ENCODE results near the gene TLL2.
A peak's percentile ranks its signal among the peaks of the same experiment; 100 is the strongest.
"Not testable (repeated sequence)": the region's sequence is repeated elsewhere in the genome, so short reads cannot be mapped to it uniquely, and the experiment has no call there.

Gene TLL2

DNA sequence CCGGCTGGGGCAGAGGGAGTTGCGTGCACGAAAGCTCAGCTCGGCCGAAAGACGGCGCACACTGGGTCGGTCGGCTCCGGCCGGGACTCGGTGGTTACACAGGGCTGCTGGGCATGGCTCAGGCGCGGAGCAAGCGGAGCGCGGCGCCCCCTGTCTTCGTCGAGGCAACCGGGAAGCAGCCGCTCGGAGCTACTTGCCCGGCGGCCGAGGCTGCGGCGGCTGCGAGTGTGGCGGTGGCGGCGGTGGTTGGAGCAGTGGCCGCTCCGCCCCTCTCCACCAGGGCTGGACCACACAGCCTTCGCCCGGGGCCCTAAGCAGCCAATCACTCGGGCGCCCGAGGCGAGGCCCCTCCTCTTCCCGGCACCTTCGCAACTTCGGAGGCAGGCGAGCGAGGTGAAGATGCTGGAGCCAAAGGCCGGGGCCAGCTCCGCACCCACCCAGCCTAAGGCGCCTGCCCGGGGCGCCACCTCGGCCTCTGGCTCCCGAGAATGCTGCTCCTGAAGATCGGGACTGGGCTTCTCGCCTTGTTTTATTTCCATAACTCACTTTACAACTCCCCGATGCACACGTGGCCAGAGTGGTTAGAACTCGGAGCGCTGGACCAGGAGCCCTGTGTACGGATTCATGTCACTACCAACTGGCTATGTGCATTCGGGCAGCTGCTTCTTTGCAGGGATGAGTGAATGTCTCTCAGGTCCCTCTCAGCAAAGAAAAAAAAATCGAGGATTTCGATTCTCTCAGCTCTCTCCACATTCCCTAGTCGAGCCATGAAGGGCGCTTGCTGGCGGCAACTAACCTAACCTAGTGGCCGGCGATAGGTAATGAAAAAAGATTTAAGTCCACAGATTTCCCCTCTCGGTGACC is at the start of gene TLL2:
TLL2 (minus strand) TSS at position 229 of the 864 bp plus-strand sequence. CDS start 241 bp downstream, outside the sequence.
- DNase-seq (ENCODE audit: low read depth in 2 of 2) = peak; percentile 38 to 59

DNA sequence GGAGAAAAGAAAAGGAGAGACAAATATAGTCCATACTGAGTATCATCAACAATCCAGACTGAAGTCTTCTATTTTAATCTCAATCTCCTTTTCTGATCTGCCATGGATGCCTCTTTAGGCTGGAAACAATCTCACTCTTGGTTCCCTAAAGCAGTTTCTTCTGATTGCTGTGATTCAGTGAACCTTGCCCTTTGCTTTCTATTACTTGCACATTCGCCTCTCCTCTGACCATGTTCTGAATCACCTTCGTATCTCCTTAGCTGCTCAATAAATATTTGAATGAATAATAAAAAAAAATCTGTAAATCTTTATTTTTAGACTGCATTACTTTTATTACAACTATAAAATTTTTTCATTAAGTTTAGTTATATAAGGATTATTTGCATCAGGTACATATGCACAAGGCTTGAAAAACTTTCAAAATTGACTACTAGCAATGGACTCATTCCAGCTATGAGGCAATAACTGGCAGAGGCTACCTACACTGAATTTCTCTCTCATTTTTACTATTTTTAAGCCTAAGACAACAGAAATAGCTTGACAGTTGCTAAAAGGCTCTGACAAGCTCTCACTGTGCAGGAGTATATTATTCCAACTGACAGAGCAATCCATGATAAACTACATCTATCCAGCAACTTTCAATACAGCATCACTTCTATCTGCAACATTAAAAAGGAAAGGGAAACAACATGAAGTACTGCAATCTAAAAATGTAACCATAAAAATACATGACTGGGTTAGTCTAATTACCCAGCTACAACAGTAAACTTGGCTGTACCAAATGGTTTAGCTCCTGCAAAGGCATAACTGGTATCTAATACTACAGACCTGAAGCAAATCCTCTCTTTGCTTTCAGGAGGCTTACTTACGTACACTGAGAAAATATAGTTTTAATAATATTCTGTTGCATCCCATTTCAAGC is 47.5 kb upstream of the TLL2 start:
- no peak for DNase-seq (ENCODE audit: low read depth in 2 of 2)

GRCh38 chr10:96560489-96560888 is 46.8 kb upstream of the TLL2 start:
- DNase-seq (ENCODE audit: low read depth in 2 of 2) = no peak

DNA sequence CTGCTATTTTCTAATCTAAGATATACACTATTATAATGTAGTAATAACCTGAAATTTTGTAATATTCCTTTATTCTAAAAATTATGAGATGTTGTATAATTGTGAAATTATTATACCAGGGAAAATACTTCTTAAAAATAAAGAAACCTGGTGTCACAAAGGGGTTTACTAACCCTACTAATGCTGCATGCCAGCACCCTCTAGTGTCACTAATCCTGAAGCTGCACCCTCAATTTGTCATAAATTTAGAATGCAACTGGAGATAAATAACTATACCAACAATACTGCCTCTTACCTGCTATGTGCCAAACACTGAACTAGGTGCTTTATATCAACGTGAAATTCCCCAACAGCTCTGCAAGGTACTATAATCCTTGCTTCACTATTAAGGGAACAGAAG is 42.3 kb upstream of the TLL2 start:
- no peak for DNase-seq (ENCODE audit: low read depth in 2 of 2)

DNA sequence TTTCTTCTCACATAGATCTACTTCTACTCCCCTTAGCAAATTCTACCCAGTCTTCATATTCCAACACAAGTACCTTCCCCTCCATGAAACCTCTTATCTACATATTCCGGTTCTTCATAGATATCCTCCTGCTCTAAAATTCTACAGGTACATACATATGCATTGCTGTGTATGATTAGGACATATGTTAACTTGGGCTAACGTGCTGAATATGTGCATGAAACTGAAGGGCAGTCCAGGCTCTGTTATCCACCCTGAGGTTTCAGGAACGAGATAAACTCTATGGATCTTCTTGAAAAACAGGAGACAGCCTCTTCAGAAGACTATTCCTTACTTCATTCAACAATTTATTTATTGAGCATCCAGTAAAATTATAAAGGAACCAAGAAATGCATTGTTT is 41.6 kb upstream of the TLL2 start:
- no peak for DNase-seq (ENCODE audit: low read depth in 2 of 2)

GRCh38 chr10:96548589-96548988 is 34.9 kb upstream of the TLL2 start:
- no peak for DNase-seq (ENCODE audit: low read depth in 2 of 2)

GRCh38 chr10:96545558-96545957 is 31.8 kb upstream of the TLL2 start:
- DNase-seq (ENCODE audit: low read depth in 2 of 2) = not testable (repeated sequence)

GRCh38 chr10:96541921-96542320 is 28.2 kb upstream of the TLL2 start:
- DNase-seq (ENCODE audit: low read depth in 2 of 2) = no peak

GRCh38 chr10:96540240-96540639 is 26.5 kb upstream of the TLL2 start:
- DNase-seq (ENCODE audit: low read depth in 2 of 2) = no peak

DNA sequence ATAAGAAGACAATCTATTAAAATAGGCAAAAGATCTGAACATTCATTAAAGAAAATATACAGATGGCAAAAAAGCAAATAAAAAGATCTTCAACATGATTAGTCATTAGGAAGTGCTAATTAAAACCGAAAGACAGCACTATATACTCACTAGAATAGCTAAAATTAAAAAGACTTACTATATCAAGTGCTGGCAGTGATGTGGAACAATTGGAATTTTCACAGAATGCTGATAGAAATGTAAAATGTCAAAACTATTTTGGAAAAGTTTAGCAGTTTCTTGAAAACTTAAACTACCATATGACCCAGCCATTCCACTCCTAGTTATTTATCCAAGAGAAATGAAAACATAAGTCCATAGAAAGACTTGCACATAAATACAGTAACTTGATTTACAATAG is 25.0 kb upstream of the TLL2 start:
- no peak for DNase-seq (ENCODE audit: low read depth in 2 of 2)

GRCh38 chr10:96536129-96536528 is 22.4 kb upstream of the TLL2 start:
- DNase-seq (ENCODE audit: low read depth in 2 of 2) = no peak

DNA sequence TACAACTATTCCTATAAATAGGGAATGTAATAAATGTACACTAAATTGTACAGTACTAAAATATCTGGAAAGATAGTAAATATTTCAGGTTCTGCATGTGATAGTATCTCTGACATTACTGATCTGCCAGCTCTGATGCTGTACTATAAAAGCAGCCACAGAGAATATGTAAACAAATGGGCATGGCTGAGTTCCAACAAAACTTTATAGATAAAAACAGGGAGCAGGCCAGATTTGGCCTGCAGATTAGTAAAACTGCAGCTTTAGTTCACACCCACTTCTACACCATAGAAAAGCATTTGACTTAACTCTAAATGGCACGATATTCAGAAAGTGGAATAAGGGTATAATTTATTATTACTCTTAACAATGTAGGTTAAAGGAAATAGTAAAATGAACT is 18.8 kb upstream of the TLL2 start:
- DNase-seq (ENCODE audit: low read depth in 2 of 2) = no peak

DNA sequence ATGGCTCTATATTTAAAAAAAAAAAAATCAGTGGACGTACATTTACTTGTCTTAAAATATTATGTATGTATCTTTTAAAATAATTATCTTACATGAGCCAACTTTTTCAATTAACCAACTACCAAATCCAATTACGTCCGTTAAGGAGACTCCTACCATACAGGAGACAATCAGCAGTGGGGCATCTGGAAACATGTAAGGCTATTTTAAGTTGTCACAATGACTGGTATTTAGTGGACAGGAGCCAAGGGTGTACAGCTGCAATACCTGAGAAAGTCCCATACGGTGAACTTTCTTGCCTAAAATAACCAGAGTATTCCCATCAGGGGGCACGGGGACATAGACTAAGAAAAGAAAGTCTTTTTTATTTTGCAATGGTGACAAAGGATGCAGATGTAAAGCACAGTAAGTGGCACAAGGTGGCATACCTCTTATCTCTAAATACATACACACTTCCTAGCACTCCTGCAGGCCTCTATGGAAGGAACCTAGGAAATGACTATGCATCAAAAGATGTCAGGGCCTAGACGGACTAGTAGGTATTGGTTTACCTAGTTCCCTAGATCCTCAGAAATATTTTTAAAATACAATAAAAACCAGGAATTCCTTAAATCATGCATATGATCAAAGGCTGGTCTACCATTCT is 16.0 kb upstream of the TLL2 start:
- no peak for DNase-seq (ENCODE audit: low read depth in 2 of 2)

DNA sequence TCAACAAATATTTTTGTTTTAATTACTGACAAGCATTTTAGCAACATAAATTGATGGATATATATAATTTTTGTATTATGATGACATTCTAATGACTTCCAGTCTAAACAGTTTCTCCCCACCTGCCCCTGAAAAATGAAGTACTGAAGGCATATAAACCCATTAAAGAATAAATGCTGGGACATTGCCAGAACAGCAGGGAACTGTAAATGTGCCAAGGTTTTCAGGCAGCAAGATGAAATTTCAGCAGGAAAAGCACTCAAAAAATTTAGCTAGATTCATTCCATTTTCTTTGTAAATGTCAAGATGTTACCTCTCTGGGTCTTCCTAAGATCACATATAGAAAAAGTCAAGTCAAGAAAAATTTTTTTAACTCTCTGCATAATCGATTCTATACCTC is 11.0 kb upstream of the TLL2 start:
- DNase-seq (ENCODE audit: low read depth in 2 of 2) = no peak

- DNase-seq (ENCODE audit: low read depth in 2 of 2) = no peak
These were observed 3.6 kb upstream of the TLL2 start for GRCh38 chr10:96517284-96517683.

DNA sequence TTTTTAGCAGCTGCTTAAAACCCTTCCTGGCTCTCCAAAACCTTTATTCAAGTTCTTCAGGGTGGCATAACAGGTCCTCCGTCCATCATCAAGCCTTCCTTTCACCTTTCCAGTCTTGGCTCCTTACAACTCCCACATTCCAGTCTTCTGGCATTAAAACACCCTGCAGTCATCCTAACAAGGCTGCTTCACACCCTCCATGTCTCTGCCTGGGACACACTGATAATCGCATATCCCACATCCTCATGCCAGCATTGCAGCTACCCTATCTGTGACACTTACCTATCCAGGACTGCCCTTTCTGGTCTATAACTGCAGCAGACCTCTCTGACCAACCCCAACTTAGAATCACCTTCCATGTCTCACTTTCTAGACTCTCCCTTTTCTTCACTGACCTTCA is 2.6 kb upstream of the TLL2 start:
- no peak for DNase-seq (ENCODE audit: low read depth in 2 of 2)

DNA sequence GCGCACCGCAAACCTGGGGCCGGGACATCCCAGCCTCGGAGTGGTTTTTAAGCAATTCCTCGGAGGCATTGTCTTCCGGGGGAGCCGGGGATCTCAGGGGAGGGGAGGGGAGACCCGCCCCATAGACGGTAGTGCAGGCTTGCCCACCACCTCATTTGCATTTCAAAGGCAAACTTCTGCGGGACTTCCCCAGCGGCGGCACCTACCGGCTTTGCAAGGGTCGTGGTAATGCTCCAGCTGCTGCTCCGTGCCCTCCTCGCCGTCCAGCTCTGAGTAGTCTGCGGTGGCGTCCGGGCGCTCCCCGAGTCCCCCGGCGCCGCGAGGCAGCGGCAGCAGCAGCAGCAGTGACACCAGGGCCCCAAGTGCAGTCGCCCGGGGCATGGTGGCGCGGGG is 425 bp downstream of the TLL2 start:
- peak in 1 of 2 donors; percentile 8 for DNase-seq (ENCODE audit: low read depth in 2 of 2)

- DNase-seq (ENCODE audit: low read depth in 2 of 2) = no peak
These were observed 1.0 kb downstream of the TLL2 start for GRCh38 chr10:96512524-96513304.

GRCh38 chr10:96511044-96511945 is 2.4 kb downstream of the TLL2 start:
- peak in 1 of 2 donors; percentile 13 for DNase-seq (ENCODE audit: low read depth in 2 of 2)

DNA sequence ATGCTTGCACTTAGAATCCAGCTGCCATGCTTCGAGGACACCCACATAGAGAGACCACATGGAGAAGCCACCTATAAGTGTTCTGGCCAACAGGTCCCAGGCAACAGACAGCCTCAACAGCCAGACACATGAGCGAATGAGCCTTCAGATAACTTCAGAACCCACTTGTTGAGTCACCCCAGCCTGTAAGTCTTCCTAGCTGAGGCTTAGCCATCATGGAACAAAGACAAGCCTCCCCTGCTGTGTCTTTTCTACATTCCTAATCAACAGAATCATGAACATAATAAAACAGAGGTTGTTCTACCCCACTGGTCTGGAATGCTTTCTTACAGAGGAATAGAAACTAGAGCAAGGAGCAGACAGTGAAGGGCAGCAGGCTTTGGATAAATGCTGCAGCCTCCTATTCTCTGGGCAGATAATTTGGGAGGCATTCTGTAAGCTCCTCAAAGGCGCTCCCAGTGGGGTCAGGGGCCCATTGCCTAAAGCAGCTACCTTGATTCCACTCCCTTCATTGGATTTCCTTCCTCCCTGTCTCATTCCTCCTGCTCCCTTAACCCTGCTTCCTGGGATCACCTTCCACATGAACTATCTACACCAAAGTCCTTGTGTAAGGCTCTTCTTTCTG is 4.6 kb downstream of the TLL2 start:
- DNase-seq (ENCODE audit: low read depth in 2 of 2) = no peak

Data from stimulated activated CD4-positive, alpha-beta T cell treated with anti-CD3 and anti-CD28 coated beads, Interleukin-15, amount 100 ng/mL, for 48 hours (primary cell).